NCI-H748 treated with DMSO at 0.1 percent for 48 hours (cell line): ENCODE results near the gene MAP3K19.
A peak's percentile ranks its signal among the peaks of the same experiment; 100 is the strongest.
"Not testable (repeated sequence)": the region's sequence is repeated elsewhere in the genome, so short reads cannot be mapped to it uniquely, and the experiment has no call there.

Experiments
- DNase-seq: peaks from one replicate; lab custom pipeline; 2025; lab: John Stamatoyannopoulos, UW

Gene MAP3K19

GRCh38 chr2:135052042-135052876 is 5.0 kb upstream of the MAP3K19 start, which contains the start of gene RAB3GAP1:
TSS of gene RAB3GAP1 (plus strand) at chr2:135052292. CDS start at chr2:135052308, 16 bp downstream.
- DNase-seq = peak; percentile 60

- no peak for DNase-seq
These were observed 3.4 kb upstream of the MAP3K19 start for GRCh38 chr2:135050684-135051083.

GRCh38 chr2:135050132-135050531 is 2.9 kb upstream of the MAP3K19 start:
- DNase-seq = no peak

- no peak for DNase-seq
These were observed 875 bp upstream of the MAP3K19 start for GRCh38 chr2:135048122-135048521.

GRCh38 chr2:135043345-135043744 is 3.9 kb downstream of the MAP3K19 start:
- no peak for DNase-seq

GRCh38 chr2:135037831-135038230 is 9.4 kb downstream of the MAP3K19 start:
- no peak for DNase-seq

- not testable (repeated sequence) for DNase-seq
These were observed 14.0 kb downstream of the MAP3K19 start for GRCh38 chr2:135033216-135033615.

- DNase-seq = no peak
These were observed 16.4 kb downstream of the MAP3K19 start for GRCh38 chr2:135030826-135031225.

- no peak for DNase-seq
These were observed 17.6 kb downstream of the MAP3K19 start for GRCh38 chr2:135029481-135030134.

- DNase-seq = no peak
These were observed 23.3 kb downstream of the MAP3K19 start for GRCh38 chr2:135023886-135024485.

GRCh38 chr2:135022952-135023880 is 24.0 kb downstream of the MAP3K19 start:
- DNase-seq = no peak

GRCh38 chr2:135021618-135022017 is 25.6 kb downstream of the MAP3K19 start:
- DNase-seq = no peak

GRCh38 chr2:135011633-135012032 is 35.6 kb downstream of the MAP3K19 start:
- no peak for DNase-seq

- DNase-seq = no peak
These were observed 36.9 kb downstream of the MAP3K19 start for GRCh38 chr2:135010200-135010942.

GRCh38 chr2:135009339-135009738 is 37.9 kb downstream of the MAP3K19 start:
- DNase-seq = no peak

GRCh38 chr2:135005753-135006152 is 41.5 kb downstream of the MAP3K19 start:
- DNase-seq = no peak

- DNase-seq = peak; percentile 37
These were observed 43.1 kb downstream of the MAP3K19 start for GRCh38 chr2:135004005-135004746.

GRCh38 chr2:135002836-135003235 is 44.4 kb downstream of the MAP3K19 start:
- no peak for DNase-seq

GRCh38 chr2:134999521-134999920 is 47.7 kb downstream of the MAP3K19 start:
- DNase-seq = no peak

GRCh38 chr2:134988994-134989605 is 58.1 kb downstream of the MAP3K19 start:
- DNase-seq = peak; percentile 23
